ENCODE measurements around the gene RRP8. TPM values are rescaled to one million over a fixed set of nuclear protein-coding genes. Genes with fewer than 3 reads are reported as not detected.

The RRP8 gene
- polyA plus RNA-seq, 1 donor from 2014 or later, result 23.4 TPM

- H3K9ac ChIP-seq (ENCODE audit: low read length), result no peak overlapping the region
- H3K9me3 ChIP-seq (ENCODE audit: low read length), result peaks cover 8% of the 10 kb centered on the region
- no peak for TF ChIP-seq MXI1 (conservative IDR thresholded peaks at IDR 0.05; ENCODE audit: poor library complexity, severe bottlenecking)
- no peaks in the 10 kb centered on the region for H3K27me3 ChIP-seq (ENCODE audit: insufficient read depth, low read depth, low read length)
- H3K36me3 ChIP-seq (ENCODE audit: insufficient read depth, low read length), result no peaks in the 10 kb centered on the region
- H3F3A ChIP-seq (ENCODE audit: insufficient read depth, low read length, poor library complexity, severe bottlenecking), result no peaks in the 10 kb centered on the region
- H2AFZ ChIP-seq (ENCODE audit: low read depth, low read length), result no peak overlapping the region
- no peak overlapping the region for H3K27ac ChIP-seq (ENCODE audit: low read length)
- H3K9me2 ChIP-seq (ENCODE audit: insufficient read depth, low read length), result no peaks in the 10 kb centered on the region
- H3K4me3 ChIP-seq (ENCODE audit: low read length), result no peak overlapping the region
- no peak overlapping the region for H3K4me2 ChIP-seq (ENCODE audit: low read length)
- H4K20me1 ChIP-seq (ENCODE audit: insufficient read depth), result no peaks in the 10 kb centered on the region
- no peaks in the 10 kb centered on the region for H3K79me2 ChIP-seq (replicated peaks; ENCODE audit: insufficient read depth, low read length)
These were observed 16.7 kb downstream of the RRP8 start for GRCh38 chr11:6586434-6587359.

GRCh38 chr11:6584528-6584927, 18.9 kb downstream of the RRP8 start:
- Histone ChIP-seq H3K36me3 (ENCODE audit: insufficient read depth, low read length) (no peaks in the 10 kb centered on the region), H3K9ac (ENCODE audit: low read length) (no peak overlapping the region), H4K20me1 (ENCODE audit: insufficient read depth) (no peaks in the 10 kb centered on the region), H3K4me3 (ENCODE audit: low read length) (no peak overlapping the region), H3K9me3 (ENCODE audit: low read length) (peaks cover 8% of the 10 kb centered on the region), H3K79me2 (replicated peaks; ENCODE audit: insufficient read depth, low read length) (no peaks in the 10 kb centered on the region), H3K9me2 (ENCODE audit: insufficient read depth, low read length) (no peaks in the 10 kb centered on the region), H3K4me2 (ENCODE audit: low read length) (no peak overlapping the region), H3F3A (ENCODE audit: insufficient read depth, low read length, poor library complexity, severe bottlenecking) (no peaks in the 10 kb centered on the region), H3K27ac (ENCODE audit: low read length) (no peak overlapping the region), H3K27me3 (ENCODE audit: insufficient read depth, low read depth, low read length) (no peaks in the 10 kb centered on the region), H2AFZ (ENCODE audit: low read depth, low read length) (no peak overlapping the region)
- TF ChIP-seq TAF1 (IDR thresholded peaks at IDR 0.05; ENCODE audit: low read depth), result no peak

GRCh38 chr11:6583584-6583983, 19.8 kb downstream of the RRP8 start:
- Histone ChIP-seq H3K4me2 (ENCODE audit: low read length) (no peak overlapping the region), H3K36me3 (ENCODE audit: insufficient read depth, low read length) (no peaks in the 10 kb centered on the region), H3K9me2 (ENCODE audit: insufficient read depth, low read length) (no peaks in the 10 kb centered on the region), H4K20me1 (ENCODE audit: insufficient read depth) (no peaks in the 10 kb centered on the region), H3K4me3 (ENCODE audit: low read length) (no peak overlapping the region), H3K27ac (ENCODE audit: low read length) (no peak overlapping the region), H3K79me2 (replicated peaks; ENCODE audit: insufficient read depth, low read length) (no peaks in the 10 kb centered on the region), H3K27me3 (ENCODE audit: insufficient read depth, low read depth, low read length) (no peaks in the 10 kb centered on the region), H3F3A (ENCODE audit: insufficient read depth, low read length, poor library complexity, severe bottlenecking) (no peaks in the 10 kb centered on the region), H3K9ac (ENCODE audit: low read length) (no peak overlapping the region), H2AFZ (ENCODE audit: low read depth, low read length) (no peak overlapping the region), H3K9me3 (ENCODE audit: low read length) (peaks cover 8% of the 10 kb centered on the region)
- no peak for TF ChIP-seq MXI1 (conservative IDR thresholded peaks at IDR 0.05; ENCODE audit: poor library complexity, severe bottlenecking)
- TF ChIP-seq TAF1 (IDR thresholded peaks at IDR 0.05; ENCODE audit: low read depth), result no peak
- TF ChIP-seq EZH2 (IDR thresholded peaks at IDR 0.05; ENCODE audit: borderline replicate concordance, insufficient read depth, low read length, poor library complexity, severe bottlenecking), result no peak
- TF ChIP-seq RAD21 (conservative IDR thresholded peaks at IDR 0.05), result no peak
- TF ChIP-seq REST (IDR thresholded peaks at IDR 0.05; ENCODE audit: borderline replicate concordance), result no peak
- TF ChIP-seq POLR2AphosphoS5 (IDR thresholded peaks at IDR 0.05), result no peak
- TF ChIP-seq EP300 (conservative IDR thresholded peaks at IDR 0.05; ENCODE audit: poor library complexity, severe bottlenecking), result no peak
- TF ChIP-seq SMC3 (conservative IDR thresholded peaks at IDR 0.05; ENCODE audit: poor library complexity), result no peak
- no peak for TF ChIP-seq CTCF (IDR thresholded peaks at IDR 0.05; ENCODE audit: poor library complexity, severe bottlenecking)

Data from neural cell (in vitro differentiated cells).